Upper lobe of left lung (tissue), 6 donors: ENCODE results near the gene ELOVL1. TPM values are rescaled to one million over a fixed set of nuclear protein-coding genes. Genes with fewer than 3 reads are reported as not detected.

ENCODE experiments used
- ATAC-seq, 2 donors: fragments of 200-7000 bp; cut with Tn5 transposase; one replicate each; pipeline ENCODE4 v1.9.1; 2022; ENCODE audit warnings: mild to moderate bottlenecking in 2 of 2, moderate library complexity in 2 of 2; ENCODE audit not compliant: low FRiP score in 2 of 2
- DNase-seq, 2 donors: peaks; one replicate each; pipeline ENCODE4 v3.0.0-alpha.2; 2019 to 2020
- H3K27ac ChIP-seq, 4 donors: fragments of 200-600 bp; sonication (generic); one replicate each; pipeline ENCODE4 v1.5.1; 2016 to 2019
- H3K27me3 ChIP-seq, 4 donors: fragments of 200-600 bp; sonication (generic); one replicate each; pipeline ENCODE4 v1.5.1; 2017 to 2019
- H3K36me3 ChIP-seq, 4 donors: fragments of 200-600 bp; sonication (generic); one replicate each; pipeline ENCODE4 v1.5.1; 2016 to 2019
- H3K4me1 ChIP-seq, 4 donors: fragments of 200-600 bp; sonication (generic); one replicate each; pipeline ENCODE4 v1.5.1; 2018 to 2019
- H3K4me3 ChIP-seq, 4 donors: fragments of 200-600 bp; sonication (generic); one replicate each; pipeline ENCODE4 v1.5.1; 2017 to 2019; ENCODE audit warnings: mild to moderate bottlenecking in 2 of 4, moderate library complexity in 1 of 4
- H3K9me3 ChIP-seq, 4 donors: fragments of 200-600 bp; sonication (generic); one replicate each; pipeline ENCODE4 v1.5.1; 2018 to 2019
- CTCF ChIP-seq, 6 experiments: fragments of 450-650 bp in 4 of 6; fragments of 200-600 bp in 2 of 6; sonication (generic) in 2 of 6; IDR thresholded peaks; one replicate each; pipeline ENCODE4 v1.5.1; 2016 to 2019; ENCODE audit warnings: antibody characterized with exemption in 6 of 6
- EP300 ChIP-seq, 4 donors: sonication (generic); formaldehyde crosslinking; IDR thresholded peaks; one replicate each; pipeline ENCODE4 v1.5.1; 2017; ENCODE audit warnings: antibody characterized with exemption in 4 of 4, control low read depth in 2 of 4
- POLR2A ChIP-seq, 4 donors: fragments of 450-650 bp; IDR thresholded peaks; one replicate each; pipeline ENCODE4 v1.5.1; 2016 to 2017; ENCODE audit warnings: antibody characterized with exemption in 4 of 4, mild to moderate bottlenecking in 2 of 4
- POLR2AphosphoS5 ChIP-seq, 2 donors: sonication (generic); formaldehyde crosslinking; IDR thresholded peaks; one replicate each; pipeline ENCODE4 v1.5.1; 2017; ENCODE audit warnings: antibody characterized with exemption in 2 of 2
- WGBS, 2 donors: methylation state at CpG; one replicate each; pipeline ENCODE4 v1.1.5; 2017 to 2018; 5-methylcytosine and 5-hydroxymethylcytosine counted together
- total RNA-seq, 6 donors: library from RNA; depleted of rRNA in 4 of 6; stranded (reverse); fragments of >200 nt in 4 of 6; gene quantifications; one replicate each; pipeline versions ENCODE4 v1.1.0 to v1.2.1, GENCODE V29; 2016 to 2021
- donor health status: DM: no; HTN: no; CAD: no; lungs with moderate emphysema.
- donor health status: DM: no; HTN: yes; CAD: no; lungs with severe emphysema.

Gene ELOVL1
- total RNA-seq, 6 donors from 2014 or later: 32.5 to 118 (median 72.0) TPM

- Histone ChIP-seq H3K36me3 (peaks cover 0 to 55% (median 22%) of the 10 kb centered on the region in 4 donors), H3K27me3 (no peaks in the 10 kb centered on the region), H3K27ac (no peak overlapping the region), H3K4me3 (no peak overlapping the region), H3K9me3 (no peaks in the 10 kb centered on the region), H3K4me1 (no peaks in the 10 kb centered on the region)
- DNase-seq (no peak), ATAC-seq (peak in 1 of 2 donors; percentile 17)
- TF ChIP-seq POLR2AphosphoS5 (IDR thresholded peaks at IDR 0.05) (no peak), EP300 (IDR thresholded peaks at IDR 0.05) (no peak), CTCF (IDR thresholded peaks at IDR 0.05) (no peak), POLR2A (IDR thresholded peaks at IDR 0.05) (no peak)
- WGBS, 2 donors: 88% methylated on average over 15 of the region's 15 CpGs
These were observed 49.9 kb downstream of the ELOVL1 start for GRCh38 chr1:43317817-43318471.

- Histone ChIP-seq H3K36me3 (peaks cover 0 to 58% (median 23%) of the 10 kb centered on the region in 4 donors), H3K4me3 (no peak overlapping the region), H3K27me3 (no peaks in the 10 kb centered on the region), H3K9me3 (no peaks in the 10 kb centered on the region), H3K4me1 (no peaks in the 10 kb centered on the region), H3K27ac (peak overlapping the region in 1 of 4 donors; percentile 10)
- TF ChIP-seq CTCF (IDR thresholded peaks at IDR 0.05) (peak in 1 of 6 experiments; percentile 14), EP300 (IDR thresholded peaks at IDR 0.05) (no peak)
- no peak for ATAC-seq
- peak in 1 of 2 donors; percentile 12 for DNase-seq
- 90 to 91% methylated on average over 12 to 15 of the region's 16 CpGs for WGBS, 2 donors
These were observed 50.9 kb downstream of the ELOVL1 start for GRCh38 chr1:43316738-43317520.

GRCh38 chr1:43315963-43316737 is 51.7 kb downstream of the ELOVL1 start:
- DNase-seq (no peak), ATAC-seq (no peak)
- Histone ChIP-seq H3K9me3 (no peaks in the 10 kb centered on the region), H3K4me1 (no peaks in the 10 kb centered on the region), H3K27ac (no peak overlapping the region), H3K36me3 (peaks cover 0 to 55% (median 18%) of the 10 kb centered on the region in 4 donors), H3K27me3 (no peaks in the 10 kb centered on the region), H3K4me3 (no peak overlapping the region)
- TF ChIP-seq POLR2AphosphoS5 (IDR thresholded peaks at IDR 0.05) (no peak), EP300 (IDR thresholded peaks at IDR 0.05) (no peak), CTCF (IDR thresholded peaks at IDR 0.05) (no peak), POLR2A (IDR thresholded peaks at IDR 0.05) (no peak)
- 92 to 93% methylated on average over 9 to 10 of the region's 10 CpGs for WGBS, 2 donors

- DNase-seq (no peak), ATAC-seq (no peak)
- H3K27me3 ChIP-seq: no peaks in the 10 kb centered on the region
- no peaks in the 10 kb centered on the region for H3K9me3 ChIP-seq
- no peak overlapping the region for H3K27ac ChIP-seq
- 86 to 92% methylated on average over 3 of the region's 3 CpGs for WGBS, 2 donors
- H3K4me1 ChIP-seq: no peaks in the 10 kb centered on the region
- H3K36me3 ChIP-seq: peaks cover 0 to 53% (median 17%) of the 10 kb centered on the region in 4 donors
- TF ChIP-seq EP300 (IDR thresholded peaks at IDR 0.05) (no peak), POLR2AphosphoS5 (IDR thresholded peaks at IDR 0.05) (no peak), POLR2A (IDR thresholded peaks at IDR 0.05) (no peak), CTCF (IDR thresholded peaks at IDR 0.05) (no peak)
- H3K4me3 ChIP-seq: no peak overlapping the region
These were observed 52.3 kb downstream of the ELOVL1 start for GRCh38 chr1:43315481-43315880.
